Measurements from ENCODE around the gene WNT11.

The WNT11 gene

DNA sequence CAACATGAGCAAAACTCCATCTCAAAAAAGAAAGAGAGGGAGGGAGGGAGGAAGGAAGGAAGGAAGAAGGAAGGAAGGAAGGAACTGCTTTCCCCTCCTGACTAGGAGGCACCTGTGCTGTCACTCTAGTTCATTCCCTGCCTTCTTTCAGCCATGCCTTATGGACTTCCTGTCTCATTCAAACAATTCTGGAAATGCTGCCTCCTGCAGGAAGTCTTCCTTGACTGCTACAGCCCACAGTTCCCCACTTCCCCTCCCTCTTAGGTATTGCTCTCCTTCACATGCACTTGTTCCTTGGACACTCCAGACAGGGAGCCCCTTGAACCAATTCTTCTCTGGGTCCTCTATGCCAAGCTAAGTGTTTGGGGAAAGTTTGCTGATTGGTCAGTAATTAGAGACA, 31.6 kb upstream of the WNT11 start:
- DNase-seq: no peak

DNA sequence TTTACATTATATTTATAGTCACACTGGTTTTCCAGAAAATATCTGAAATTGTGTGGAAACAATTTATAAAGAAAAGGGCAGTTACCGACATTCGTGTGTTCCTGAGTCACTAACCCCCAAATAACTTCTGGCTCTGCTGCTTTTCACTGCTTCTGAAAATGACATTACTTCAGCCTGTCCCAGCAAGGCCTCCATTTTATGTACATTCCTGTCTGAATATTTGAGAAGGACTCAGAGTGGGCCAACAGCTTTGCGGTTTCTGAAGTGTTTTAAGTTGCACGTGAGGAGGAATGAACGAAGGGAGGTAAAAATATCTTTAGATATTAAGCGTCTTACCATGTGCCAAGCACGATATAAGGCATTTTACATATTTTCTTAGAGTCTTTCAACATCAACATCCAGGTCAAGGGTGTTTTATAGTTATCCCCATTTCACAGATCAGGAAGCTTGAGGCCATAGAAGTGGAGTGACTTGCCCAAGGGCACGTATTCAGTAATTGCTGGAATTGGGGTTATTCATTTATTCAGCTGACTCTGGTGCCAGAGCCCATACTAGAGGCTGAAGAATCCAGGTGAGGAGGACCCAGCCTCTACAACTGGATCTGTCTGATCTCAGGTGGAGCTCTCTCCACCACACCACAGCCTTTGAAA, 30.8 kb upstream of the WNT11 start:
- DNase-seq: peak; percentile 28

DNA sequence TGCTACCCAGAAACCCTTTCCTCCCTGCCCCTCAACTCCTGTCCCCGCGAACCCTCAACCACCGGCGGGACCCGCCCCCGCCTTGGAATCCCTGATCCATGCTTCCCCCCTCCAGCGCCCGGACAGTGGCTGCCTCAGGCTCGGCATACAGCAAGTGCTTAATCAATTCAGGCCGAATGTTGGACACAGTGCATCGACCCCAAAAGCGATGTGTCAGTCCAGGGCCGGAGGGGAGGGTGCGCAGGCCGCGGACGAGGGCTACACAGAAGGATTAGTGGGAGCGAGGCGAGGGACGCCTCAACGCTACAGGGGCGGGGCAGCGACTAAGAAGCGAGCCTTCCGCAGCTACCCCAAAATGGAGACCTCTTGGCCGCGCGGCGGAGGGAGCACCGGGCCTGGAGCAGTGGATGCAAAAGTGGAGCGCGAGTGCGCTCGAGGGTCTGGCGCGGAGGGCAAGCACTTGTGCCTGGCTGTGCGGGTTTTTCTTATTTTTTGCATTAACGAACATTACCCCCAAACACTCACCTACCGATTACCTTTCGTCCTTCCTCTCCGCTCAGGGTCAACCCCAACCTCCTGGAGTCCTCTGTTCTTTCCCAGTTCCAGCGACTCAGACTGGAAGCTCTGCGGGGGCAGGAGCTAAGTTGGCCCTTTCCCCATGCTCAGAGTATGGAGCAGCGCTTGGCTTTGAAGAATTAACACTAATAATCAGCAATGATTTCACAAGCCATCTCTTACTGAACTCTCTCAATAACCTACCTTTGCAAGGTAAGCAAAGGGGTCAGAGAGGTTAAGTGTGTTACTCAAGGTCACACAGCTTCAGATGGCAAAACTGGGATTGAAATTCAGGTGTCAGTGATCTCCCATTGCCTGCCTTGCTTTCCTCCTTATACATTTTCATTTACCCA, 30.0 kb upstream of the WNT11 start:
- peak; percentile 59 for DNase-seq

DNA sequence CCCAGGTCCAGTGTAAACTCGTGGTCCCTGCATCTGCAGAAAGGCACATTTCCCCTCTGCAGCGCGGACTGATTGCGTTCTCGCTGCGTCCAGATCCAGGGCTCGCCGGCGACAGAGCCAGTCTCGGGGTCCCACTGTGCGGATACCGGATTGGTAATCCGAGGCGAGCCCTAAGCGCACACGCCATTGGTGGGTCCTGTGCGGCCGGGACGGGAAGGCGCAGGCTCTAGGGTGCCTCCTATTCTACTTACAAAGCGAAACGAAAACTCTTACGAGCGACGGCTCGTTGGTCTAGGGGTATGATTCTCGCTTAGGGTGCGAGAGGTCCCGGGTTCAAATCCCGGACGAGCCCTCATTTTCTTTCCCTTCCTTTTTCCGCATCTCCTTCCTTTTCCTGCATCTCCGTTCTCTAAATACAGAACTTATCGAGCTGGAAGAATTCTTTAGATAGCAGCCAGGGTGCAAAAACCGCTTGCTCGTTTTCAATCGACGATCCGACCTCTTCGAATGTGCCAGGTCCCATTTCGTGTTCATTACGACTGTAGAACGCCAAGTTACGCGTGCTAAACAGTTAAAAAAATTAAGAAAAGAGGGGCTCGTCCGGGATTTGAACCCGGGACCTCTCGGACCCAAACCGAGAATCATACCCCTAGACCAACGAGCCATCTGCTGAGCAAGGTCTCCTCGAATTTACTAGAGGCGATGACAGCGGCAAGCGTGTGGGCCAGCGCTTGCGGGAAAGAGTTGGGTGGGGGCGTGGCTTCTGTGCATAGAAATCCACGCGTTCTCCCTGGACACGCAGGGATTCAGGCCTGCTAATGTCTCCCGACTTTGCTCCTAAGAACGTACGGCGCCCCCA, 29.2 kb upstream of the WNT11 start:
- peak; percentile 94 for DNase-seq

DNA sequence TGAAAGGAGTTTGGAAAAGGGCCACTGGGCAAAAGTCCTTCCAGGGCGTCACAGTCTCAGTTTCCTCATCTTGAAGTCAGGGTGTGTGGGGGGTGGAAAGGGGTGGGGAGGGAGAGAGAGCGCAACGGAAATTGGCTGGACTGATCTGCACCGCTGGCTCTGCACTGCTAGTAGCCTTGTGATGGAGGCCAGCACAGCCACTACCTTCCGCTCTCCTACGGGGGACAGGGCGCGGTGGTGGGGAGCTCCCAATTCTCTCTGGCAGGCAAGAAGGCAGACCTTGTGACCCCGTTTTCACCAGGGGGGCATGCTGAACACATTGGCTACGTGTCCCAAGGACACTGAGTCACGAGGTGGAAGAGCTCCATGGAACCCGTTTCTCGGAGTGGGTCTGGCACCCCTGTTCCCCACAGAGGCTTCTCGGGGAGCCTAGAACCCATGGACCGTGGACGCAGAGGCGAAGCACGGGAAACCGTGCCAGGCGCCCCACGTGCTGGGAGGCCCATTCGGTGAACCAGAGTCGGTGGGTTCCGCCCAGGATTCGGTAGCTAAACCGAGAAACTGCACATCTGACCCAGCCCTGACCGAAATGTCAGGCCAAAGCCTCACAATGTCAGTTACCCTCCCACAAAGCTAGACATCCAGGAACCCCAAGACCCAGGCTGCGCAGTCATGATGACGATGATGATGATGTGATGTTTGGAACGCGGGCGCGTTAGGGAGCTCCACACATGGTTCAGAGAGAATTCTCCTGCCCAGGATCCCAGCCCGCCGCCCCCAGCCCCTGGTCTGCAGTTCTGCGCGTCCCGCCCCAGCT, 28.3 kb upstream of the WNT11 start:
- peak; percentile 50 for DNase-seq

DNA sequence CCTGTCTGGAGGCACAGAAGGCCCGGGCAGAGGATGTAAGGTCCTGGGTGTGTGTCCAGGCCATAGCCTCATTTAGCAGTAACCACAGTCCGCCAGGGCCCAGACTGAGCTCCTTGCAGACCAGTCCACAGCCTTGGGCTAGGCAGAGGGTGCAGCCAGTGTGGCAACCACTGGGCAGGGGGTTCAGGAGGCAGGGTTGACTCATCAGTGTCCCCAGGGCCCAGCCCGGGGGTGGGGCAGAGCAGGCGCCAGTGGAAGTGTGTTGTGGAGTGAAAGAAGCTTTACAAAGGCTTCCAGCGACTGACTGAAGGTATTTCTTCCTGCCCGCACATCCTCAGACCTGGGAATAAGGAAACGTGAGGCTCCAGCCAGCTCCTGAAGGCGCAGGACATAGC, 27.7 kb upstream of the WNT11 start:
- peak; percentile 9 for DNase-seq

DNA sequence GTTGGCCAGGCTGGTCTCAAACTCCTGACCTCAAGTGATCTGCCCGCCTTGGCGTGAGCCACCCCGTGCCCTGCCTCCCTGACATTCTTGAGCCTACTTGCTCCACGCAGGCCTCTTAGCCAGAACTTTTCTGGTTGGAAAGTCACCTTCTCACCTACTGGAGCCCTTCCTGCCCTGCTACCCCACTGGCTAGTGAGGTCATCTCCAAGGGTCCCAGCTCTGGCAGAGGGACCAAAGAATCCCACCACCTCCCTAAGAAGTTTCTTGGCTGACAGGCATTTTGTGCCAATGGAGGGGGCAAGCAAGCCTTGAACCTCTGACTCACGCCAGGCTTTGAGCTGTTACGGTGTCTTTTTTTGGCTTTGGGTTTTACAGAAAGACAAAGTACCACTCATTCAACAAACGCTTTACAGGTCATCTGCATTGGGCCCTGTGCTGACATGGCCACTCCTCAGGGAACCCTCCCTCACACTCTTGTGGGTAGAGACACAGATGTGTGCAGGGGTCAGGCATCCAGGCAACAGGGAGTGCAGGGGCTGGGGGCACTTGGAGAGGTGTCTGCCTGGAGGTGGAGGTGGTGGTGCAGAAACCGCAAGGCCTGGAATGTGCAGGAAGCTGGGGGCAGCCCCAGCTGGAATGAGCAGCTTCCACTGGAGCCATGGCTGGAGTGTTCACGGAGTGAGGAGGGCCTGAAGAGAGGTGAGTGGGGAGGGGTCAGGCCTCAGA, 27.1 kb upstream of the WNT11 start:
- DNase-seq: no peak

DNA sequence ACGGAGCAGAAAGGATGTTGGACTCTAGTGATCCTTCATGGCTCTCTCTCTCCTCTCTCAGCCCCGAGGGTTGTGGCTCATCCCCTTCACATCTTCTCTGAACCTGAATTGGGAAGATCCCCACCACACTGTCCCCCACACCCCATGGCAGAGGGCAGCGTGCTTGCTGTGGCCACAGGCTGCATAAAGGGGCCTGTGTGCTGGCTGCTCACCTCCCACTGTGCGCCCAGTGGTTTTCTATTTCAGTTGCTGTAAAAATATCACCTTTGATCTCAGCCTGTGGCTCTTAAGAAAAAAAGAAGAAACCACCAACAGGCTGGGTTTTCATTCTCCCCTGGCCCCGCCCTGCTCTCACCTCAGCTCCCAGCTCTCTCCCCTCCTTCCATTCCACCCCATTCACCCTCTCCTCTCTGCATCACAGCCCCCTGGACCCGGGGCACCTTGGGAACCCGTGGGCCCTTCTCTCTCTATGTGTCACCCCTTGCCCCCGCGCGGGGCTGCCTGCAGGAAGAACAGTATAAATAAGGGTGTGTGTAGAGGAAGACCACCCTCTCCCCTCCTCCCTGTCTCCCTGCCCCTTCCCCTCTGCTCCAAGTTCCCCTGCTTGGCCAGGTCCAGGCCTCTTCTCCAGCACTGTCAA, 25.8 kb upstream of the WNT11 start:
- DNase-seq: no peak

DNA sequence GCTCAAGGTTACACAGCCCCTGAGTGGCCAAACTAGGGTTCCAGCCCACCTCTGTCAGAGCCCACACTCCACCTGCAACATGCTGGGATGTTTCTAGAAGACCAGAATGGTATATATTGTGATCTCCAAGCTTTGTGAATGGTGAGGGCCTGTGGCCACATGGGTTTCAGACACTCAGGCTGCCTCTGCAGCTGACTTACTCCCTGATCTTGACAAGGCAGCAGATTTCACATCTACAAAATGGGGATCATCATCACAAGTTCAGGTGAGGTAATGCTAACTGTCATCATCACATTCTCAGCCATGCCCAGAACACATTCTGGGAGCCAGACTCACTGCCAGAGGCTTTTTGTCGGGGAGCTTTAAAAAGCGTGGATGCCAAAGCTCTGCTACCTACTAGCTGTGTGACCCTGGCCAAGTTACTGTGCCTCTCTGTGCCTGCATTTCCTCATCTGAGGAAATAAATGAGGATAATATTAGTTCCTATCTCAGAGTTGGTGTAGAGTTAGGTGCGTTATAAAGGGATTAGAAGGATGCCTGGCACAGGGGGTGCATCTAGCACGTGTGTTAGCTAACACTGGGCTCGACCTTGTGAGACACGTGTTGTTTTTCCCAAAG, 24.9 kb upstream of the WNT11 start:
- DNase-seq: no peak

DNA sequence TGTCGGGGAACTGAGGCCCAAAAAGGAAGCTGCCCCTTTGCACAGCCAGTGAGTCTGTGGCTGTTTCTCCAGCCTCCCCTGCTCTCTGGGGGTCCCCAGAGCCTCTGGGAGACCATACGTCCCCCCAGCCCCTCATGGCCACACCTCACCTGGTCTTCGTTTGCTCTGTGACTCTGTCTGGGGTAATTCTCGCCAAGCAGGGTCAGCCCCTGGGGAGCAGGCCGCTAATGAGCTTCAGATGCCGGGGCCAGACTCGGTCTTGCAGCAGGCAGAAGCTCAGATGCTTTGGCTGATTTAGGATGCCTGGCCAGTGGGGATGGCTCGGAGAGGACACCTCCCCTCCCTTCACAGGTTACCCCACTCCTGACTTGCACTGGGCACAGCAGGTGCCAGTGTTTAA, 24.1 kb upstream of the WNT11 start:
- no peak for DNase-seq

DNA sequence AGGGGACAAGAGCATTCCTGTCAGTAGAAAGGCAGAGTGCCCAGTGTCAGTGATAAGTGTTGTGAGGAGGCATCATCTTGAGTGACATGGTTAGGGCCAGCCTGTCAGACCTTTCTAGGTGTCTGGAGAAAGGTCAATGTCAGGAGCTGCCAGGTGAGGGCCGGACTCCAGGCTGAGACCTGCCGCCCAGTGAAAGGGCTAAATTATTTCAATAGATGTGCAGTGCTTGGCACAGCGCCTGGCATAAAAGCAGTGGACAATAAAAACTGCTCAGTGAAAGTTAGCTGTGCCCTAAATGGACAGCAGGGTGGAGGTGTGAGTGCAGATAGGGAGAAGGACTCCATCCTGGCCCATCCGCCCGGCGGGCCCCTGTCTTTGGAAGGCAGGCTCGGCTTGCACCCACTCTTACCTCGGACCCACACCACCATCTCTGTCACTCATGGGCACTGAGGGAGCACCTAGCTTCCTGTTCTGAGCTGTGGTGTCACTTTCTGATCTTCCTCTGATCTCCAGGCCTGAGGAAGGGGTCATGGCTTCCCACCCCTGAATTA, 23.5 kb upstream of the WNT11 start:
- no peak for DNase-seq

DNA sequence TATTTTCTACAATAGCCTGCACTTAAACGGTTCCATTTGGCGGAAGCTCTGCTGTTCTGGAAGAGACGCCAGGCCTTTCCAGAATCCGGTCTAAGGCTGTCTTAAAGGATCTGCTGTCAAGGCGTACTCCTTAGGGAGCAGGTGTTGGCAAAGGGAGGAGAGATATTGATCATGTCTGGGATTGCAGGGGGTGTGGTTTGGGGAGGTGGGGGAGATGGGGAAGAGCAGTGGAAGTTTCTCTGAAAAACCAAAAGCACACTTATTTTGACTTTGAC, 22.5 kb upstream of the WNT11 start:
- no peak for DNase-seq

DNA sequence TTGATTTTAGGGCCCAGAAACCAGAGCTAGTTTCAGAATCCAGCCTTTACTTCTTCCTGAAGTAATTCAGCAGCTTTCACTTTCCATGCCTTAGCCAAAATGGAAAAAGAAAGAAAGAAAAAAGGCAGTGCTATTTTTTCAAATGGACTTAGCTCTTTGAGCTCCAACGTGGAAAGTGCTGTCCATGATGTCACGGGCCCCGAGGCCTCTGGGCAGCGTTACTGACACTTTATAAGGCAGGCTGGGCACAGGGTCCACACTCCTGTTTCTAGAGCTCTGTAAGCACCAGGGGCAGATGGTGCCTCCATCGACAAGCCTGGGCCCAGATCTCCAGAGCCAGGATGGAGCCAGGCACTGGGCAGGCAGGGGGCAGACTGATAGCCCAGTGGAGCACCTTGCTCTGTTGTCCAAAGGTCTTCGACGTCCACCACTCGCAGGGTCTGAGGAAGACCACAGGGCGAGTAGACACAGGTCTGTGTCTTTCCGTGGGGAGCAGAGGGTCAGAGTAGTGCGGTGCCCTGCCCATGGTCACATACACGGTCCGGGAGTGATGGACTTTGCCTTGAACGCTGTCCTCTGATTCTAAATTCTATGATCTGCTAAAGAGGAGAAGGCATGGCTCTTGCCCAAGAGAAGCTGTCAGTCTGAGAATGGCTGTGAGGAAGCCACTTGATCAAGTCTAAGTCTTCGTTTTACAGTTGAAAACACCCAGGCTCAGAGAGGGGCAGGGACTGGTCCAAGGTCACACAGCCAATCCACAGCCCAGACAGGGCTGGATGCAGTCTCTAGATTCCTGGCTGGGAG, 22.0 kb upstream of the WNT11 start:
- no peak for DNase-seq

DNA sequence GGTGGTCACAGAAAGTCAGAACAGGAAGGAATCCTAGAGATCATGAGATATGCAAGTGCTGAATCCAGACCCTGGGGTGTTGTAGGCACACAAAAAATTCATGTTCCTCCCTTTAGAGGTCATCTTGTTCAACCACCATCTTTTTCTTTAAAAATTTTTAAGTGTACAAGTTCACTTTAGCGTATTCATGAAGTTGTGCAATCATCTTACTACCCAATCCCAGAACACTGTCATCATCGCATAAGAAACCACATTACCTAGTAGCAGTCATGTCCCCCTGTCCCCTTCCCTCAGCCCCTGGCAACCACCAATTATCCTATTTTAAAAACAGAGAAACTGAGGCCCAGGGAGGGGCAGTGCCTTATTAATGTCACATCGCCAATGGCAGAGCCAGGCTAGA, 20.3 kb upstream of the WNT11 start:
- no peak for DNase-seq

DNA sequence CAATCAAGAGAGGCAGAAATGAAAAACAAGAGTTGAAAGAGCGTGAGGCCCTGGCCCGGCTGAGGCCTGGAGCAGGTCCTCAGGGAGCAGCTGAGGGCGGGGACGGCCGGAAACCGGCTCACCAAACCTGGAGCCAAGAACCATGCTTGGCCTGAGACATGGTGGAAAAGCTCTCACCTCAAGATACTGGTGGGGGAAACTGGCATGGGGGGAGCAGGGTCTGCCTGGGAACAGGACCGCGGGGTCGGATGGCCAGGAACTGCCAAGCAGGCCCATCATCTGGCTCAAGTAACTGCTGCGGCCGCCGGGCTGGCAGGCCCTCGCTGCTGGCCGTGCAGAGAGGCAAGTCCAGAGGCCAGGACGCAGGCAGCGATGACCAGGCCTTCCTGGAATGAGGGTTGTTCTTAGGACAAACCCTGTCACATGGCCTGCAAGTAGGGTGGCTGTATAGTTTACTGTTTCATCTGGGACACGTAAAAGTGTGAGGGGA, 18.9 kb upstream of the WNT11 start:
- DNase-seq: no peak

DNA sequence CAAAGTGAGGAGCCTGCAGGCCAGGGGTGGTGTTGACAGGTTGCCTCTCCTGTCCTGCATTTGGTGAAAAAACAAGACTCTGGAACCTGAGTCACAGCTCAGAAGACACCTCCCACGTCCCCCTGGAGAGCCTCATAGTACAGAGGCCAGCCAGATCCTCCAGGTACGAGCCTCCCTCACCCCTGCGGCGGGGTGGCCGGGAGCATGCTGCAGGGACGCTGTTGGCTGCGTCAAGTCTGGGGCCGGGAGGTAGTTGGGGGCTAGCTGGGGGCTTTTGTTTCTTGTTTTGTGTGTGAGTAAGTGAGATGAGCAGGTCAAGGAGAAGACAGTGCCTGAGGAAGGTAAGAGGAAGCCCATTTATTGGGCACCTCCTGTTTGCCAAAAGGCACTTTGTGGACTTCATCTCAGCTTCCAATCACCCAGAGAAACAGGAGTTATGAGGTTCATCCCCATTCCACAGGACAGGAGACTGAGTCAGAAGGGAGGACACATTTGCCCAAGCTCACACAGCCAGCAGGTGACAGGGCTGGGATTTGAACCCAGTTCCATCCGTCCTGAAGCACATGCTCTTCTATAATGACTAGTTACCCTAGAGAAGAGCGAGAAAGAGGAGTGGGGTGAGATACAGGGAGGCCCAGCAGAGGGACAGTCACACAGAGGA, 18.3 kb upstream of the WNT11 start:
- no peak for DNase-seq

DNA sequence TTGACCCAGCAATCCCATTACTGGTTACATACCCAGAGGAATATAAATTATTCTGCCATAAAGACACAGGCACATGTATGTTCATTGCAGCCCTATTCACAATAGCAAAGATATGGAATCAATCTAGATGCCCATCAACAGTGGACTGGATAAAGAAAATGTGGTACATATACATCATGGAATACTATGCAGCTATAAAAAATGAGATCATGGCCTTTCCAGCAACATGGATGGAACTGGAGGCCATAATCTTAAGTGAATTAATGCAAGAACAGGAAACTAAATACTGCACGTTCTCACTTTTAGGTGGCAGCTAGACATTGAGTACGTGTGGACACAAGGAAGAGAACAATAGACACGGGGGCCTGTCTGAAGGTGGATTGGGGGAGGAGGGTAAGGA, 15.1 kb upstream of the WNT11 start:
- DNase-seq: no peak

DNA sequence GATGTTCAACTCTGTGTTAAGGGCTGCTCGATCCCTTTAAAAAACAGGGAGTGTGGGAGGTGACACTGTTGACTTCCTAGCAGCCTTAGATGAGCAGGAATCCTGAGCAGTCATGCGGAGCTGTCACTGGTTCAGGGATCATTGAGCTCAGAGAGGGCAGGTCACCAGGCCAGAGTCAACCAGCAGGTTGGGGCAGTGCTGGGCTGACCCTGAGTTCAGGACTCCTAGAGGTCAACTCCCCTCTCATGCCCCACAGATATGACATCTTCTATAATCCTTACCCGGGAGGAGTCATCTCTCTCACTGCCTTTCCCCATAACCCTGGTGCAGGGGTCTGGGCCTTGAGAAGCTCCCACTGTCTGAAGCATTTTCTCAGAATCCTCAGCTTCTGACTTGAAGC, 12.9 kb upstream of the WNT11 start:
- no peak for DNase-seq

Data from fibroblast of skin of abdomen (primary cell).